HG03558 (cell line): ENCODE measurements around the gene CROCC2.

Experiments
- ATAC-seq: cut with Tn5 transposase; IDR thresholded peaks from one replicate; pipeline ENCODE4 v1.9.1; 2021; ENCODE audit warnings: moderate number of reproducible peaks; ENCODE audit not compliant: unreplicated experiment; ENCODE audit errors: extremely low read depth

Gene CROCC2

DNA sequence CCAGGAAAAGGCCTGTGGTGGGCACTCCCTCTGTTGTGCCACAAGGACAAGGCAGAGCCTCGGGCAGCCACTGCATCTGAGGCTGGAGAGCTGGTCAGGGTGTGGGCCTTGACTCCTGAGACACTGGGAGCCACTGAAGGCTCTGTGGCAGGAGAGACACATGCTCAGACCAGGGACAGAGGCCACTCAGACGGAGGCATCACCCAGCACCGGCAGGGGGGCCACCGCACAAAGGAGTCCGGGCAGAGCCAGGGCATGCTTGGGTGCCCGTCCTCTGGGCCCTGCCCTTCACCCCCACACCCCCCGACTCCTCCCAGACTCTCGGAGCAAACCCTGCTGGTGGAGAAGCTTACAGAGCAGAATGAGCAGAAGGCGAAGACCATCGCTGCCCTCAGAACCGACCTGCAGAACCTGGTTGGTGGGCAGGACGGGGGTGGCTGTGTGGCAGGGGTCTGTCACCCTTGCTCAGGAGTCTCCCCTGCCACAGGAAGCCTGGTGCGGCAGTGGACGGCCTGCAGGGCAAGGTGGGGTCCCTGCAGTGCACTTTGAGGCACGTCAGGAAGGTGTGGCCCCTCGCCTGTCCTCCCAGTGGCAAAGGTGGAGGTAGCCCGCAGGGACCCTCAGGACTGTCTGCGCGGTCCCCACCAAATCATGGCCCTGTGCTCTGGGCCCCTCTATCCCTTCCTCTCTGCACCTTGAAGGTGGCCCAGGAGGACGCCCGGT lies 26.0 kb downstream of the CROCC2 start:
- ATAC-seq = no peak

DNA sequence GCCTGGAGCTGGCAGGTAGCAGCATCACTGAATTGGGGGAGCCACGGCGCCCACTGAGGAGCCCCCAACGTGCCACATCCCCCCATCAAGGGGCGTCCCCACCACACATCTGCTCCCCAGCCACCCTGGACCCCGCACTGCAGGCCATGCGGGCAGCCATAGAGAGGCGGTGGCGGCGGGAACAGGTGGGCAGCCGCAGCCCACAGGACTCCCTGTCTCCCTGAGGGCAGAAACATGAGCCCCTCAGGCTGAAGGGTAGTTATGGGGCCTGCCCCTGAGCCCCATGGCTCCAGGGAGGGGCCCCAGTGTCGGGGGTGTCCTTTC lies 26.6 kb downstream of the CROCC2 start:
- ATAC-seq = no peak

DNA sequence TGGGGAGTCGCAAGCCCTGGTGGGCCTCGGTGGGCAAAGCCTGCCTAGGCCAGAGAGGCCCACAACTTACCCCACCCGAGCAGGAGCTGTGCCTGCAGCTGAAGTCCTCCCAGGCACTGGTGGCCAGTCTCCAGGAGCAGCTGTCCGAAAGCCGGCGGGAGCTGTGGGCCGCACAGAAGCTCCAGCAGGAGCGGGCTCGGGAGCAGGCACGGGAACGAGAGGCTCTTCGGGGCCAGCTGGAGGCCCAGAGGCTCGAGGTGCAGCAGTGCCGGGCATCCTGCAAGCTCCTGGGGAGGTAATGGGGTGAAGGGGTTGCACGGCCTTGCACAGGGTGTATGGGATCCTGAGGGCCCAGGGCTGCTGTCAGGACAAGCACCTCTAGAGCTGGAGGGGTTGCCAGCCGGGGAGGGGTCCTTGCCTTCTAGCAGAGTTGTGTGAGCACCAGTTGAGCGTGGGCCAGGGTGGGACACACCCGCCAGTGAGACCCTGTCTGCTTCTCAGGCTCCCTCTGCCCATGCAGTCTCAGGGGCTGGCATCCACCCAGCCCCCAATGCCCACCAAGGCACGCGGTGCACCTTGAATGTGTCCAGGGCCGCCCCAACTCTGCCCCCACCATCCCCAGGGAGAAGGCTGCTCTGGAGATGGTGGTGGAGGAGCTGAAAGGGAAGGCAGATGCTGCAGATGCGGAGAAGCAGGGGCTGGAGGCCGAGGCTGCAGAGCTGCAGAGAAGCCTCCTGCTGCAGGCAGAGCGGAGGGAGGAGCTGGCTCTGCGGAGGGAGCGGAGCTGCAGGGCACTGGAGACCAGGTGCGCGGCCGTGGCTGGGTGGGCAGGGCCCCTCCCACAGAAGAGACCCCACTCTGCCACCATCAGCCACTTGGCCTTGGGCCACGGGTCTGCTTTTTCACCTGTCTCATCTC lies 27.2 kb downstream of the CROCC2 start:
- ATAC-seq = no peak

DNA sequence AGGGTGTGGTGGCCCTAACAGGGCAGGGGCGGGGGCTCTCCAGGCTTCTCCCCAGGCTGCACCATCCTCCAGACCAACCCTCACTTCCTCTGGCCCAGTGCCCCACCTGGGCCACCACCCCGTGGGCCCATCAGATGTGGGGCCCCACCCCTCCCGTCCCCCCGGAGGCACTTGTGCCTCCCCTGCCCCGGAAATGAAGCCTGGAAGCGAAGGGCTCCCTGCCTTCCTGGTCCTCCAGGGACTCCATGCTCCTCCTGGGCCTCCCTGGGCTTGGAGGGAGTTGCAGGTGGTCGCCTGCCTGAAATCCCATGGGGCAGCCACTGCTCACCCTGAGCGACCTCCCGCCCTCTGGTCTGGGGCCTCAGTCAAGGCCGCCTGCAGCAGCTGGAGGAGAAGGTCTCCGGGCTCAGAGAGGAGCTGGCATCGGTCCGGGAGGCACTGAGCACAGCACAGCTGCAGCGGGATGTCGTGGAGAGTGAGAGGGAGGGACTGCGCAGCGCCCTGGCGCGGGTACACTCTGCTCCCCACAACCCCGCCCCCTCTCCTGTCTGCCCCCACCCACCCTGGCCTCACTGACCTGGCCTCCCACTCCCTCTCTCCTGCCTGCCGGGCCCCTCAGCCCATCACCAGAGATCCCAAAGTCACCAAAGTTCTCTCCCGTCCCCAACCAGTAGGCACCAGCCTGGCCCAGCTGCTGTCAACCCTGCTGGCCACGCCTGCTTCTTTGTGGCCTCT lies 28.0 kb downstream of the CROCC2 start:
- no peak for ATAC-seq

DNA sequence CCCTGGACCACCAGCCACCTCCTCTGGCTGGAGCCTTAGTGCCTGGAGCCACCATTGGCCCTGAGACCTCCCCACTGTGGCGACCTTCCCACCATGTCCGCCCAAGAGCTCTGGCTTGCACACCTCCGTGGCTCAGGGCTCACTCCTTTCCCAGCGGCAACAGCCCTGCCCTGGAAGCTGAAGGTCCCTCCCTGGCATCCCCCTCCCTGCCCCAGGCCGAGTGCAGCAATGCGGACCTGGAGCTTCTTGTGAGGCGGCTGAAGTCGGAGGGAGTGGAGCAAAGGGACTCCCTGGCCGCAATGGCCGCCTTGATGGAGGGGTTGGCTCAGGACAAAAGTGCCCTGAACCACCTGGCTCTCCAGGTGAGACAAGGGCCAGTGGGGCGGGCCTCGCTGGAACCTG lies 28.6 kb downstream of the CROCC2 start:
- no peak for ATAC-seq

DNA sequence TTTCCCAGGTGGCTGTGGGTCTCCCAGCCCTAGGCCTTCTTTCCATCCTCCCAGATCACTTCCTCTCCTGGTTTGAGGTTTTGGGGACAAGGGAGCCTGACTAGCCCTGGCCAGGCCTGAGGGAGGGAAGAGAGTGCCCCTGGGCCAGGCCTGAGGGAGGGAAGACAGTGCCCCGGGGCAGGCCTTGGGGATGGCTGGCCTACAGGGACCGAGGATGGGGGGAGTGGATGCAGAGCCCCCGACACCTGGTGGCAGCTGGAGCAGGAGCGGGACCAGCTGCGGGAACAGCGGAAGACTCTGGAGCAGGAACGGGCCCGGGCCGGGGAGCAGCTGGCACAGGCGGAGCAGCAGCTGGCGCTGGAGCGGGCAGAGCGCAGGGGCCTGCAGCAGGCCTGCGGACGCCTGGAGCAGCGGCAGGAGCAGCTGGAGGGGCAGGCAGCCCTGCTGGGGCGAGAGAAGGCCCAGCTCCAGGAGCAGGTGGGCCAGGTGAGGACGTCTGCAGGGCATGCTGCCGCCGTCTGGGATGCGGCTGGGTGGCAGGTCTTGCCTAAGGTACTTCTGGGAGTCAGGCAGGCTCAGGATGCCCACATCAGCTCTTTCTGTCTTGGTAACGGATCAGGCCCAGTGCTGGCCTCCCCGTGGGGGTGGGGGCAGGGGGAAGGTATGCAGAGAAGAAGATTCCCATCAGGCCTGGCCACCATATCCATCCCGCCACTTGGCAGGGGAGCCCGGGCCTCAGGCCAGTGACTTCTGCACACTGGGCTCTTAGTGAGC lies 29.2 kb downstream of the CROCC2 start:
- ATAC-seq = no peak

DNA sequence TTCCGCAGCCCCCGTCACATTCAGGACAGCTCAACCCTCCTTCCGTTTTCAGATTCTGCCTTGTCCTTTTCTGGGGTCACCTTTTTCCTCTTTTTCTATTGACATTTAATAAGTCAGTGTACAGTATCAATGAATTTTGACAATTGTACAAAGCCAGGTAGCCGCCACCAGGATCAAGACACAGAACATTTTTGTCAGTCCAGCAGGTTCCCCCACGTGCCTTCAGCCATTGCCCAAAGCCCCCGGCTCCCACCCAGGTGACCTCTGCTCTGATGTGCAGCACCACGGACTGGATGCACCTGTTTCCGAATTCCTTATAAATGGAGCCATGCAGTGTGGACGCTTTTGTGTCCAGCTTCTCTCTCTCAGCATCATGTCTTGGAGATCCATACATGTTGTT lies 30.0 kb downstream of the CROCC2 start:
- ATAC-seq = no peak

DNA sequence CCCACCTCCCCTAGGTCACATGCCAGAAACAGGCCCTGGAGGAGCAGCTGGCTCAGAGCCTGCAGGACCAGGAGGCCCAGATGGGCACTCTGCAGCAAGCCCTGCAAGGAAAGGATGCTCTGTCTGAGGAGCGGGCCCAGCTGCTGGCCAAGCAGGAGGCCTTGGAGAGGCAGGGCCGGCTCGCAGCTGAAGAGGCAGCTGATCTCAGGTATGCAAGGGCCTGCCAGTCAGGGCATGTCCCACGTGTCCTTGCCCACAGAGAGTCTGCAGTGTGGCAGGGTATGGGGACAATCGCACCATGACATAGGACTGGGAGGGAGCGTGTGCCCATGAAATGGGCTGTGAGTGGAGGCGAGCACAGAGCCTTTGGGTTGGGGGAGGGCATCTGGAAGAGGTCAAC lies 39.9 kb downstream of the CROCC2 start:
- no peak for ATAC-seq

DNA sequence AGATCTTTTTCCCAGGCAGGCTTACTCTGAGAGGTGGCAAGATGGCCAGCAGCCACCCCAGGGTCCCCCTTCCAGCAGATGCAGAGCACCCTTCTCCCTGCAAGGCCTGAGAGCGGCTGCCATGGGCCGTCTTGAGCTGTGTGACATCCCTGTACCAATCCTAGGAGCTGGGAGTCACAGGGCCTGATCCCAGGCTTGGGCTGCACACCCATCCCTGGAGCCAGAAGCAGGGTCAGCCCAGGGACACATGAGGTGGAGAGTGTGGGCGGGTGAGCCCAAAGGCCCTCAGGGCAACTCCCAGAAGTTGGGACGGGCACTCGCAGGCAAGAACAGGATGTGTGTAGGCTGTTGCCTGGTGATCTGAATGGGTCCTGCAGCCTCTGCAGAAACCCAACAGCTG lies 40.5 kb downstream of the CROCC2 start:
- ATAC-seq = no peak

DNA sequence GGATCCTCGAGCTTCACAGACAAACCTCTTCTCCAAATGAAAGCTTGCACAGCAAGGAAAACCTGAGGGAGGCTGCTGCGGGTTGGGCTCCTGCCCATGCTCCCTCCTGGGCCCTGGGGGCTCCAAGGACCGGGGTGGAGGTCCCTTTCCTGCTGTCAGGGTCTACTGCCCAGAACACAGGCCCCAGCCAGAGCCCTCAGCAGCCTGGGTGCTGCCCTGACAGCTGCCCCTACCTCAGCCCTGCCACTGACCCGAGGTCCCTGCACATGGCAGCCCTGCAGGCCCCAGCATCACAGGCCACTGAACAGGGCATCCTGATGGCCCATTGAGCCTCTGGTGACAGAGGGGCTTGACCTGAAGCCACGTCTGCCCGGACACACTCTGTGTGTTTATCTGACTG lies 41.0 kb downstream of the CROCC2 start:
- ATAC-seq = no peak

DNA sequence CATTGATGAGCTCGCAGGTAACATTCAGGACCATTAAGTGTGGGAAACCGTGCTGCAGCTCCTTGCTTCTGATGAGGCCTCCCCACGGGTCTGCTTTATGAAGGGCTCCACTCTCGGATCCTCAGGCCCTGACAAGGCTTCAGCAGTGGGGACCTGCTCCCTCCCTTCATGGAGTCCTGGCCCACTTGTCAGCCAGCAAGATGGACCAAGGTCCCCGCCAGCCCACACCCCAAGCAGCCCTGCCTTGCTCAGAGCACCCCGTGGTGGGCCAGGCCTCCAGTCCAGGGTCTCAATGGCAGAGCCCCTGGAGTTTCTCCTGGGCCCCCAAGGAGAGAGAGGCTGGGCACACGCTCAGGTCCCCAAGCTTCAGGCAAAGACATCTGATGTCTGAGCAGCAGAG lies 41.5 kb downstream of the CROCC2 start:
- no peak for ATAC-seq

DNA sequence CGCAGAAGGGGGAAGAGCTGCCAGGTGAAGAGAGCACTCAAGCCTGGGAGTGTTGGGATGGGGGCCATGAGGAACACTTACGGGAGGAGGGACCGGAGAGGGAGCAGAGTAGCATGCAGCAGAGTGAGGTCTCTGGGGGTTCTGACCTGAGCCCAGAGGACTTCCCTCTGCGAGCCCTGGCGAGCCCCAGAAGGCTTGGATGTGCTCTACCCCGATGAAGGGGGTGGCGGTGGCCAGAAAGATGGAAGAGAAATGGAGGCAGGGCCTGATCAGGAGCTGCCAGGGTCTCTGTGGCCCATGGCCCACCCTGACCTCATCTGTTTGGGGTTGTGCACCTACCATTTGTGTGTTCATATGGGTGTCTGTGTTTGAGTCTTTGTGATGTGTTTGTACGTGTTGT lies 42.0 kb downstream of the CROCC2 start:
- ATAC-seq = no peak

DNA sequence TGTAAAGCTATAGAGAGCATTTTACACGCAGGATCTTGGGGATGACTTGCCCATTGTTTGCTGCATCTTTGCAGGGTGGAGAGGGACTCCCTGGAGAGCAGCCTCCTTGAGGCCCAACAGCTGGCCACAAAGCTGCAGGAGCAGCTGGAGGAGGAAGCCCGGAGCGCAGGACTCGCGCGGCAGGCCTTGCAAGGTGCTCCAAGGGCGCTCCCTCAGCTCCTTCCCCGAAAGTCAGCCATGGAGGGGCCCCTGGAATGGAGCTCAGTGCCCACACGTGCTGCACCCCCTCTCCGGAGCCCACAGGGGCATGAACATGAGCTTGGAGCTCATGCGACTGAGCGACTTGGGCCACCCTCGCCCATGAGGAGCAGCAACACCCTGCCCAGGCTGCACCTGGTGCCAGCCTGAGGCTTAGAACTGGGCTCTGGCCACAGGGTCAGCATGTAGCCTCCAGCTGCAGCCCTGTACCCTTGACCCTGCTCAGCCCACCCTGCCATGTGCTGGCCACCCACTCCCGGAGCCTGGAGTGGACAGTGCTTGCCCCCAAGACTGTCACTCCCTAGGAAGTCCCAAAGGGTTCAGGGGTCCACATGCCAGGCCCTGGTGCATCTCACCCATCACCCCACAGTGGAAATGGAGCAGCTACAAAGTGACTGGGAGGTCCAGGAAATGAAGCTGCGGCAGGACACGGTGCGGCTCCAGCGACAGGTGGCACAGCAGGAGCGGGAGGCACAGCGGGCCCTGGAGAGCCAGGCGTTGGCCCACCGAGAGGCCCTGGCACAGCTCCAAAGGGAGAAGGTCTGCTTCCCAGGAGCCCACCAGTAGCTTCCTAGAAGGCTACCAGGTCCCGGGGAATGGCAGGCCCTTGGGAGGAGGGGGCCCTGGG lies 43.0 kb downstream of the CROCC2 start:
- no peak for ATAC-seq

DNA sequence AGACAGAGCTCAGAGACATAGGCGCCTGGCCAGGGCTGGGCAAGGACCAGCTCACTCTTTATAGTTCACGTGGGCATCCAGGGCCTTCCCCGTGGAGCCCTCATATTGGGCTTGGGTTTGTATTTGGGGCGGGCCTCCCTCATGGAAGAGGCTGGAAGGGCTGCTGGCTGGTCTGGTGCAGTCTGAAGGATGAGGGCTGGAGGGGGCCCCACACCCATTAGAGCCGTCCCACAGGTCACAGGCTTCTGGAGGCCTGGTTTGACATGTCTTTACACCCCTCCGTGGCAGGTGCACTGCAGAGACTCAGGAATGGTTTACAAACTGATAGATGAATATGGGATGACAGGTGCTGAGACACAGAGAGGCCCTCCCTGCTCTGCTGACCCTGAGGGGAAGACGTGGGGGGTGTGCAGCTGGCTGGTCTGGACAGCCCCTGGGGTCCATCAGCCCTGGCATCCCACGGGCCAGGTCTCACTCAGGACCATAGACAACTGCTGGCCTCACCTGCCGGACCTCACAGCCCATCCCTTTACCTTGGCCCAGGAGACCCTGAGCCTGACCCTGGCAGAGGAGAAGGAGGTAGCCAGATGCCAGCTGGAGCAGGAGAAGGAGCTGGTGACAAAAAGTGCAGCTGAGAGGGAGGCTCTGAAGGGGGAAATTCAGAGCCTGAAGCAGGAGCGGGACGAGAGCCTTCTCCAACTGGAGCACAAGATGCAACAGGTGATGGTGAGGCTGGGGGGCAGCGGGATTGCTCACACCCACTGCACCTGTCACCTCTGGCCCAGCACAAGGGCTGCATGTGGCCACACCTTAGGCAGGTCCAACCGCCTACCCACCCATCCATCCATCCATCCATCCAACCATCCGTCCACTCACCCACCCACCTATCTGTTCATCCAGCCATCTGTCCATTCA lies 43.9 kb downstream of the CROCC2 start:
- ATAC-seq = no peak

DNA sequence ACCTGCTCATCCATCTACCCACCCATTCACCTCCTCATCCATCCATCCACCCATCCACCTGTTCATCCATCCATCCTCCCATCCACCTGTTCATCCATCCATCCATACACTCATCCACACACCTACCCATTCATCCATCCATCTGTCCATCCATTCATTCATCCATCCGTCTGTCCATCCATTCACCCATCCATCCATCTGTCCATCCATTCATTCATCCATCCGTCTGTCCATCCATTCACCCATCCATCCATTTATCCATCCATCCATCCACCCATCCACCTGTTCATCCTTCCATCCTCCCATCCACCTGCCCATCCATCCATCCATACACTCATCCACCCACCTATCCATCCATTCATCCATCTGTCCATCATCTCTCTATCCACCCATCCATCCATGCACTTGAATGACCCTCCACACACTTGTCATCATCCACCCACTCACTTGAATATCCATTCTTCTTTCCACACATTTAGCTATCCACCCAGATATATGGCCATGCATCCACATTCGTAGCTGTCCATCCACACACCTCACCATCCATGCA lies 45.0 kb downstream of the CROCC2 start:
- no peak for ATAC-seq

DNA sequence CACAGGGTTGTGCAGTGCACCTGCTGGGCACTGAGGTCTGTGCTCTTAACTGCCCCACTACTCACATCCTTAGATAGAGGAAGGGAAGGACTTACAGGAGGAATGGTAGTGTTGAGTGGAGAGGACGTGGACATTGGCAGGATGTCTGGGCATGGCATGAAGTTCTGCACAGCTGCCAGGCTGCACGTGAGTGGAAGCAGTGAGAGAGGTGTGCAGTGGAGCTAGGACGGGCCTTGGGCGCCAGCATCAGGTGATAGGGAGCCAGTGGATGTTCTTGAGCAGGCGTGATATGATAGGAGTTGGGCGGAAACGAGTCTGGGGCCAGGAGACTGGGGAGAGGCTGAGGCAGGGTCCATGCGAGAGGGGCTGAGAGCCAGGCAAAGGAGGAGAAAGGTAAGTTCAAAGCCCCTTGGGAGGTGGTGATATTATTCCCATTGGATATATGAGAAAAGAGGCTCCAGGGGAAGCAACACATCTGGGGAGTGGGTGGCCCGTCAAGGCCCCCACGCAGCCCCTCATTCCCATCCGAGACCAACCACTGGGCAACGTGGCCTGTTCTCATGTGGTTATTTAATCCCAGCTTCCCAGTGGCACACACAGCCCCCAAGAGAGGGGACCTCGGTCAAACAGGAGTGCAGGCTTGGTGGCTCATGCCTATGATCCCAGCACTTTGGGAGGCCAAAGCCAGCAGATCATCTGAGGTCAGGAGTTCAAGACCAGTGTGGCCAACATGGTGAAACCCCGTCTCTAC lies 46.5 kb downstream of the CROCC2 start:
- ATAC-seq = no peak
